Caco-2 (cell line): Measurements from ENCODE around the gene SAG. TPM values are rescaled to one million over a fixed set of nuclear protein-coding genes. Genes with fewer than 3 reads are reported as not detected.

Experiments used
- BruUV-seq: library from RNA; stranded (reverse); fragments of 400-500 nt; replicated peaks from 2 replicates; lab custom pipeline; 2021; lab: Mats Ljungman, UMichigan
- CTCF ChIA-PET: fragments of 300-600 bp; sonication (Branson Sonifier 250); formaldehyde crosslinking; loops from one replicate; lab custom pipeline; 2022; ENCODE audit warnings: antibody characterized with exemption; lab: Charles Lee
- POLR2A ChIA-PET: fragments of 300-600 bp; sonication (Branson Sonifier 250); formaldehyde crosslinking; loops from one replicate; lab custom pipeline; 2022; ENCODE audit warnings: antibody characterized with exemption; lab: Charles Lee
- DNase-seq, 2 experiments: peaks; one replicate each; pipeline versions ENCODE4 v3.0.0 to v3.0.0-alpha.2; 2020 to 2022
- H3K27me3 ChIP-seq: replicated peaks from 2 replicates; pipeline ENCODE4 v1.6.0; 2011; ENCODE audit warnings: low read length; ENCODE audit not compliant: control insufficient read depth, insufficient read depth
- H3K36me3 ChIP-seq: 2 replicates; pipeline ENCODE4 v1.5.1; 2011; ENCODE audit warnings: low read length; ENCODE audit not compliant: control insufficient read depth, insufficient read depth
- H3K4me1 ChIP-seq: fragments of 250-450 bp; sonication (Bioruptor Pico); 2 replicates; pipeline ENCODE4 v1.5.1; 2020; ENCODE audit warnings: mild to moderate bottlenecking
- H3K4me3 ChIP-seq: 2 replicates; pipeline ENCODE4 v1.5.1; 2011; ENCODE audit warnings: low read depth, mild to moderate bottlenecking, control low read depth, low read length
- H3K9me3 ChIP-seq: fragments of 250-450 bp; sonication (Bioruptor Pico); 2 replicates; pipeline ENCODE4 v1.5.1; 2020; ENCODE audit warnings: mild to moderate bottlenecking, moderate library complexity
- H3K27ac Mint-ChIP-seq: one replicate; pipeline ENCODE4 v1.8.0; 2022; ENCODE audit warnings: mixed read lengths; ENCODE audit not compliant: unreplicated experiment
- H3K27me3 Mint-ChIP-seq: one replicate; pipeline ENCODE4 v1.8.0; 2022; ENCODE audit warnings: mixed read lengths; ENCODE audit not compliant: insufficient read depth, unreplicated experiment
- H3K36me3 Mint-ChIP-seq: one replicate; pipeline ENCODE4 v1.8.0; 2022; ENCODE audit warnings: mild to moderate bottlenecking, mixed read lengths; ENCODE audit not compliant: insufficient read depth, unreplicated experiment
- H3K4me1 Mint-ChIP-seq: one replicate; pipeline ENCODE4 v1.8.0; 2022; ENCODE audit warnings: low read depth, mixed read lengths; ENCODE audit not compliant: unreplicated experiment
- H3K4me3 Mint-ChIP-seq: one replicate; pipeline ENCODE4 v1.8.0; 2022; ENCODE audit warnings: mild to moderate bottlenecking, moderate library complexity, mixed read lengths; ENCODE audit not compliant: unreplicated experiment
- H3K9me3 Mint-ChIP-seq: one replicate; pipeline ENCODE4 v1.8.0; 2022; ENCODE audit warnings: mixed read lengths; ENCODE audit not compliant: unreplicated experiment
- intact Hi-C: fragments of 100-400 bp; cut with micrococcal nuclease; formaldehyde crosslinking; loops from one replicate; pipeline ENCODE4 v1.10.0; 2022; ENCODE audit not compliant: unreplicated experiment
- total RNA-seq: library from RNA; stranded (reverse); gene quantifications from 2 replicates; pipeline ENCODE4 v1.2.3, GENCODE V29; 2022
- TF ChIP-seq, protein P1 (sequence below), 2 experiments: fragments of 200-600 bp in 1 of 2; IDR thresholded peaks; 1 replicate in 1 of 2; 2 replicates in 1 of 2; pipeline versions ENCODE4 v1.5.1 to v1.8.0; 2011 to 2022; ENCODE audit warnings: antibody characterized with exemption in 1 of 2, control low read depth in 1 of 2, inconsistent platforms in 1 of 2, low read depth in 1 of 2, low read length in 1 of 2, mild to moderate bottlenecking in 1 of 2, moderate library complexity in 1 of 2; ENCODE audit not compliant: insufficient read depth in 1 of 2, severe bottlenecking in 1 of 2, unreplicated experiment in 1 of 2

Gene SAG
- total RNA-seq, 1 experiment from 2014 or later, result not detected

DNA sequence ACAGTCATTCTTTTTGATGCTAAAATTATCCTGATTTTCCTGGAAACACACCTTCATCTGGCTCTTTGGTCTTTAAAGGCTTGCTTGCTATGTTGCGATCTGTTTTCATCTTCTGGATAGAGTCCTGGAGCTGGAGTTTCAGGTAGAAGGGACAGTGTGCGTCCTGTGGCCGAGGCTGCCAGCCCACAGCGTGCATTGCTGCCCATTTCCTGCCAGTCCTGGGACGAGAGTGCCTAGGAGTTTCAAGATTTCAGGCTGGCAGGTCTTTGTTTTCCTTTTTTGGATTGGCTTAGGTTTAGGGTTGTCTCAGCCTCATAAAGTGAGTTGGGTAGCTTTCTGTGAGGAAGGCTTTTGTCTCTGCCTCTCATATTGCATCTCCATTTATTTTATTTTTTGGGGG, 61.1 kb downstream of the SAG start:
- no peak overlapping the region for H3K4me3 ChIP-seq
- ChIA-PET CTCF (no interaction called here), POLR2A (no interaction called here)
- no peaks in the 10 kb centered on the region for H3K27me3 Mint-ChIP-seq
- no TSS peak for BruUV-seq
- peaks cover 21% of the 10 kb centered on the region for H3K4me1 Mint-ChIP-seq
- no peaks in the 10 kb centered on the region for H3K27me3 ChIP-seq
- H3K4me3 Mint-ChIP-seq, result no peak overlapping the region
- TF ChIP-seq, protein P1, sequence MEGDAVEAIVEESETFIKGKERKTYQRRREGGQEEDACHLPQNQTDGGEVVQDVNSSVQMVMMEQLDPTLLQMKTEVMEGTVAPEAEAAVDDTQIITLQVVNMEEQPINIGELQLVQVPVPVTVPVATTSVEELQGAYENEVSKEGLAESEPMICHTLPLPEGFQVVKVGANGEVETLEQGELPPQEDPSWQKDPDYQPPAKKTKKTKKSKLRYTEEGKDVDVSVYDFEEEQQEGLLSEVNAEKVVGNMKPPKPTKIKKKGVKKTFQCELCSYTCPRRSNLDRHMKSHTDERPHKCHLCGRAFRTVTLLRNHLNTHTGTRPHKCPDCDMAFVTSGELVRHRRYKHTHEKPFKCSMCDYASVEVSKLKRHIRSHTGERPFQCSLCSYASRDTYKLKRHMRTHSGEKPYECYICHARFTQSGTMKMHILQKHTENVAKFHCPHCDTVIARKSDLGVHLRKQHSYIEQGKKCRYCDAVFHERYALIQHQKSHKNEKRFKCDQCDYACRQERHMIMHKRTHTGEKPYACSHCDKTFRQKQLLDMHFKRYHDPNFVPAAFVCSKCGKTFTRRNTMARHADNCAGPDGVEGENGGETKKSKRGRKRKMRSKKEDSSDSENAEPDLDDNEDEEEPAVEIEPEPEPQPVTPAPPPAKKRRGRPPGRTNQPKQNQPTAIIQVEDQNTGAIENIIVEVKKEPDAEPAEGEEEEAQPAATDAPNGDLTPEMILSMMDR (IDR thresholded peaks at IDR 0.05; ENCODE audit: insufficient read depth in 1 of 2, low read depth in 1 of 2, low read length in 1 of 2, severe bottlenecking in 1 of 2, unreplicated experiment in 1 of 2), result no peak
- DNase-seq, result no peak
- intact Hi-C loops, result no loop called here
- peaks cover 77% of the 10 kb centered on the region for H3K36me3 Mint-ChIP-seq
- no peaks in the 10 kb centered on the region for H3K36me3 ChIP-seq
- no peaks in the 10 kb centered on the region for H3K4me1 ChIP-seq
- H3K27ac Mint-ChIP-seq, result peak overlapping the region; percentile 70
- H3K9me3 ChIP-seq, result no peaks in the 10 kb centered on the region
- H3K9me3 Mint-ChIP-seq, result no peaks in the 10 kb centered on the region

- Mint-ChIP-seq H3K27ac (peak overlapping the region; percentile 70), H3K27me3 (no peaks in the 10 kb centered on the region), H3K4me3 (no peak overlapping the region), H3K36me3 (peaks cover 71% of the 10 kb centered on the region), H3K9me3 (no peaks in the 10 kb centered on the region), H3K4me1 (peaks cover 14% of the 10 kb centered on the region)
- TF ChIP-seq, protein P1 (IDR thresholded peaks at IDR 0.05; ENCODE audit: insufficient read depth in 1 of 2, low read depth in 1 of 2, low read length in 1 of 2, severe bottlenecking in 1 of 2, unreplicated experiment in 1 of 2), result no peak
- ChIA-PET POLR2A (no interaction called here), CTCF (no interaction called here)
- no TSS peak for BruUV-seq
- Histone ChIP-seq H3K4me1 (no peaks in the 10 kb centered on the region), H3K36me3 (no peaks in the 10 kb centered on the region), H3K27me3 (no peaks in the 10 kb centered on the region), H3K4me3 (no peak overlapping the region), H3K9me3 (no peaks in the 10 kb centered on the region)
- DNase-seq, result no peak
- intact Hi-C loops, result no loop called here
Measured at GRCh38 chr2:233369462-233369861, 61.8 kb downstream of the SAG start.

DNA sequence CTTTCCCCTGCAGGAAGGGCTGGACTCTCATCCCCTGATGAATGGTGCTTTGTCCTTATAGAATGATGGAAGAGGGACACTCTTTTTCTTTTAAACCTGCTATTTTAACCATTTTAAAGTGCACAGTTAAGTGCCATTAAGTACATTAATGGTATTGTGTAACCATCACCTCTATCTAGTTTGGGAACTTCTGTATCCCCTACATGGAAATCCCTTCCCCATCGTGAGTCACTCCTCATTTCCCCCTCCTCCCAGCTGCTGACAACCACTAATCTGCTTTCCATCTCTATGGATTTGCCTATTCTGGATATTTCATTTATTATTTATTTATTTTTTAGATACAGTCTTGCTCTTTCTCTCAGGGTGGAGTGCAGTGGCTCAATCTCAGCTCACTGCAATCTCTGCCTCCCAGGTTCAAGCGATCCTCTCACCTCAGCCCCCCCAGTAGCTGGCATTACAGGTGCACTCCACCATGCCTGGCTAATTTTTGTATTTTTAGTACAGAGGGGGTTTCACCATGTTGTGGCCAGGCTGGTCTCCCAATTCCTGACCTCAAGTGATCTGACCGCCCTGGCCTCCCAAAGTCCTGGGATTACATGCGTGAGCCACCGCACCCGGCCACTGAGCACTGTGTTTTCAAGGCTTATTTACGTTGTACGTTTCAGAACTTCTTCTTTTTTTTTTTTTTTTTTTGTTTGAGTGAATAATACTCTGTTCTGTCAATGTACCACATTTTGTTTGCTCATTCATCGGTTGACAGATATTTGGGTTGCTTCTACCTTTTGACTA, 62.5 kb downstream of the SAG start:
- Histone ChIP-seq H3K4me1 (no peaks in the 10 kb centered on the region), H3K36me3 (no peaks in the 10 kb centered on the region), H3K27me3 (no peaks in the 10 kb centered on the region), H3K4me3 (no peak overlapping the region), H3K9me3 (no peaks in the 10 kb centered on the region)
- no peak overlapping the region for H3K4me3 Mint-ChIP-seq
- intact Hi-C loops, result no loop called here
- BruUV-seq, result no TSS peak
- TF ChIP-seq, protein P1 (IDR thresholded peaks at IDR 0.05; ENCODE audit: insufficient read depth in 1 of 2, low read depth in 1 of 2, low read length in 1 of 2, severe bottlenecking in 1 of 2, unreplicated experiment in 1 of 2), result no peak
- H3K9me3 Mint-ChIP-seq, result no peaks in the 10 kb centered on the region
- no peak overlapping the region for H3K27ac Mint-ChIP-seq
- POLR2A ChIA-PET, result no interaction called here
- H3K4me1 Mint-ChIP-seq, result peaks cover 10% of the 10 kb centered on the region
- peaks cover 64% of the 10 kb centered on the region for H3K36me3 Mint-ChIP-seq
- CTCF ChIA-PET, result interaction anchor here (0.7 kb wide), 1 partner anchor 75 kb away, joined by 4 read pairs; no protein-coding TSS in a partner anchor
- no peak for DNase-seq
- no peaks in the 10 kb centered on the region for H3K27me3 Mint-ChIP-seq
